OCI-LY1 (cell line): ENCODE measurements around the gene TRIO.

ENCODE experiments used
- CTCF ChIP-seq: fragments of 200-600 bp; sonication (generic), shearing (Covaris generic); IDR thresholded peaks from 2 replicates; pipeline ENCODE4 v1.5.1; 2017; ENCODE audit warnings: mild to moderate bottlenecking, antibody characterized with exemption, low read length, moderate library complexity, mixed read lengths
- EZH2 ChIP-seq: fragments of 200-600 bp; sonication (generic), shearing (Covaris generic); IDR thresholded peaks from 2 replicates; pipeline ENCODE4 v1.8.0; 2017; ENCODE audit warnings: borderline replicate concordance, mixed run types, mild to moderate bottlenecking, antibody characterized with exemption, low read length, moderate library complexity, mixed read lengths

GRCh38 chr5:14260637-14261036 is 117.5 kb downstream of the TRIO start:
- TF ChIP-seq CTCF (no peak), EZH2 (no peak)
